Choroid plexus epithelial cell (primary cell): ENCODE measurements around the gene GOLIM4.

ENCODE experiments used
- DNase-seq: peaks from one replicate; pipeline ENCODE4 v3.0.0-alpha.2; 2010; ENCODE audit warnings: low read depth
- H3K4me3 ChIP-seq: 2 replicates; pipeline ENCODE4 v1.5.1; 2011; ENCODE audit warnings: low read depth, mild to moderate bottlenecking, control low read depth, low read length, moderate library complexity
- CTCF ChIP-seq: conservative IDR thresholded peaks from 2 replicates; pipeline ENCODE4 v1.5.1; 2011; ENCODE audit warnings: low read depth, mild to moderate bottlenecking, control low read depth, inconsistent platforms, low read length, moderate library complexity

The GOLIM4 gene

GRCh38 chr3:168073842-168074605, 21.7 kb downstream of the GOLIM4 start:
- DNase-seq = peak; percentile 29
- TF ChIP-seq CTCF = no peak
- no peak overlapping the region for H3K4me3 ChIP-seq

GRCh38 chr3:168072323-168072650, 23.4 kb downstream of the GOLIM4 start:
- TF ChIP-seq CTCF = no peak
- H3K4me3 ChIP-seq = no peak overlapping the region
- DNase-seq = no peak

GRCh38 chr3:168071591-168072322, 24.0 kb downstream of the GOLIM4 start:
- H3K4me3 ChIP-seq = no peak overlapping the region
- peak; percentile 89 for DNase-seq
- no peak for TF ChIP-seq CTCF

- TF ChIP-seq CTCF = no peak
- DNase-seq = no peak
Measured at GRCh38 chr3:168070919-168071318, 24.8 kb downstream of the GOLIM4 start.

GRCh38 chr3:168068346-168068745, 27.4 kb downstream of the GOLIM4 start:
- H3K4me3 ChIP-seq = no peak overlapping the region
- DNase-seq = no peak
- no peak for TF ChIP-seq CTCF

More at GRCh38 chr3:168070919-168071318, 24.8 kb downstream of the GOLIM4 start:
- H3K4me3 ChIP-seq = no peak overlapping the region

- H3K4me3 ChIP-seq = no peak overlapping the region
- TF ChIP-seq CTCF = no peak
- no peak for DNase-seq
Measured at GRCh38 chr3:168066882-168067281, 28.8 kb downstream of the GOLIM4 start.

GRCh38 chr3:168065569-168065968, 30.2 kb downstream of the GOLIM4 start:
- DNase-seq = no peak
- no peak for TF ChIP-seq CTCF
- no peak overlapping the region for H3K4me3 ChIP-seq
